AG09309 (cell line): ENCODE results near the gene CCDC54.

Source experiments
- DNase-seq: peaks from one replicate; pipeline ENCODE4 v3.0.0-alpha.2; 2010; ENCODE audit warnings: low read depth
- H3K4me3 ChIP-seq: 2 replicates; pipeline ENCODE4 v1.5.1; 2011; ENCODE audit warnings: mild to moderate bottlenecking, low read depth, low read length, moderate library complexity; ENCODE audit not compliant: control insufficient read depth
- CTCF ChIP-seq: IDR thresholded peaks from 2 replicates; pipeline ENCODE4 v1.5.1; 2011; ENCODE audit warnings: mild to moderate bottlenecking, low read depth, low read length, inconsistent platforms; ENCODE audit not compliant: insufficient read depth, control insufficient read depth; ENCODE audit errors: missing control alignments

The CCDC54 gene

GRCh38 chr3:107347751-107348150 lies 29.5 kb upstream of the CCDC54 start:
- no peak for TF ChIP-seq CTCF
- DNase-seq: no peak
- H3K4me3 ChIP-seq: no peak overlapping the region

GRCh38 chr3:107356706-107357105 lies 20.5 kb upstream of the CCDC54 start:
- DNase-seq: no peak
- no peak for TF ChIP-seq CTCF
- no peak overlapping the region for H3K4me3 ChIP-seq

GRCh38 chr3:107361633-107362032 lies 15.6 kb upstream of the CCDC54 start:
- H3K4me3 ChIP-seq: no peak overlapping the region
- TF ChIP-seq CTCF: no peak
- DNase-seq: no peak

- H3K4me3 ChIP-seq: no peak overlapping the region
- no peak for DNase-seq
- TF ChIP-seq CTCF: no peak
Measured at GRCh38 chr3:107365051-107365450, 12.2 kb upstream of the CCDC54 start.

- DNase-seq: no peak
- no peak overlapping the region for H3K4me3 ChIP-seq
- no peak for TF ChIP-seq CTCF
Measured at GRCh38 chr3:107366766-107367165, 10.5 kb upstream of the CCDC54 start.

- no peak overlapping the region for H3K4me3 ChIP-seq
- DNase-seq: peak; percentile 27
- no peak for TF ChIP-seq CTCF
Measured at GRCh38 chr3:107367353-107367752, 9.9 kb upstream of the CCDC54 start.
